Stimulated activated CD4-positive, alpha-beta T cell treated with anti-CD3 and anti-CD28 coated beads, Interleukin-2, amount 100 ng/mL, for 4 hours (primary cell): ENCODE measurements around the gene HEMGN.
"Not testable (repeated sequence)": the region's sequence is repeated elsewhere in the genome, so short reads cannot be mapped to it uniquely, and the experiment has no call there.

ENCODE experiments used
- DNase-seq: peaks from one replicate; pipeline ENCODE4 v3.0.0-alpha.2; 2020; ENCODE audit warnings: low read depth

HEMGN gene

GRCh38 chr9:97963232-97963631 lies 25.3 kb upstream of the HEMGN start:
- DNase-seq: no peak

DNA sequence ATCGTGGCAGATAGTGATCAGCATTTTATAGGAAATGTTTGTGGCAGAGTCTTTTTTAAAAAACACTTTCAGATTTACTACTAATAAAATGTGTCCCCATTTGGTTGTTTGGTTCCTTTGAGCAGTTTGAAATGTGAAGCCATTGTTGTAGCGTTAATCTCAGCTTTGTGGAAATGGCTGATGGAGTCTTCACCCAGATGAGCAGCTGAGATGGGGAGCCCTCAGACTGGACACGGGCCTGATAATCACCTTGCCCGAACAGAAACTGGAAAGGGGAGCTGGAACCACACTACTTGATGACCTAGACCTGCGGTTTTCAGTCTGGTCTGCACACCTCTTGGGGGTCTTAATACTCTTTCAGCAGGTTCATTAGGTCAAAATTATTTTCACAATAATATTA lies 24.6 kb upstream of the HEMGN start:
- DNase-seq: no peak

DNA sequence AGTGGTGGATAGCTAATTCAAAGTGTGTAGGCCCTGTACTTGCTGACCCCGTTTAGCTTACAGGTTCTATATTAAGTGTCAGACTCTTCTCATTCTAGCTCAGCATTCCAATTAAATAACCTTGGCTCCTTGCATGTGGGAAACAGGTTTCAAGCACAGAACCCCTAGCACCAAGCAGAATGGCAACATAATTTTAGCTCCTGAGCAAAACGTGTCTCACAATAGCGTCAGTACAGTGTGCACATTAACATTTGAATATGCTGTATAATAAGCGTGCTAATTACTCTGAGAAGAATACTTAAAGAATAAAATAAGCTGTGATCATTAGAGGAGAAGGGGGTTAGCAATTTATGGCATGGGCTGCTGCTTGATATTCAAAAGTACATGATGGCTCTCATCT lies 24.2 kb upstream of the HEMGN start:
- no peak for DNase-seq

DNA sequence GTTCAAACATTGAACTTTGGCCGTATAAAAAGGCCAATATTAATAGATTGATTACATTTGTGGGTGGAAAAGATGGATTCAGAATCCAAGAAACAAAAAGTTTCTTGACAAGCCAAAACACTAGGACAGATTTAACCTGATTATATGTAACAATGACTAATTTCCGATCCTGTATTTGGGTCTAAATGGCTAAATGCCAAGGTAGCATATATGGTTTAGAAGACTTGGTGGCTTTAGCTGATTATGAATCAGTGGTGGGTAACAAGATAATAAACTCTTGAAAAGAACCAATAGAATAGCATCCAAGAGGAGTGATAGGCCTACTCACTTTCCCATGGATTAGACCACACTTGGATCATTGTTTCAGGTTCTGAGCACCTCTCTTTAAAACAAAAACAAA lies 23.4 kb upstream of the HEMGN start:
- DNase-seq: no peak

GRCh38 chr9:97960678-97961328 lies 22.8 kb upstream of the HEMGN start:
- not testable (repeated sequence) for DNase-seq

DNA sequence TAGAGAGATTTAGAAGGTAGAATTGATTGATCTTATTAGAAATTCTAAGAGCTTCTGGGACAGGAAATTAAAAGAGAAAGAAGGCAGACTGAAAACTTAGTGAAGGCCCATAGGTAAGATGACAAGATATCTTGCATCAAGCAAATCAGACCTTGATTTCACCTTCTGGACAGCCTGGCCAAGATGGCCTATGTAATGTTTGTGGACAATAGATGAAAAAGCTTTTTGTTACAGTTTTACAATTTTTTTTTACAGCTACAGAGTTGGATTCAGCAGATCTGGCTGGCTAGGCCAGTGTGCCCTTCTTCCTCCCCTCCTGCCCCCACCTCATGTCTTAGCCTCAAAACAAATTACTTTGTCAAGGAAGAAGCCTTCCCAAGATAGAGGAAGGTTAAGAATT lies 21.6 kb upstream of the HEMGN start:
- no peak for DNase-seq

GRCh38 chr9:97958812-97959511 lies 21.0 kb upstream of the HEMGN start:
- no peak for DNase-seq

DNA sequence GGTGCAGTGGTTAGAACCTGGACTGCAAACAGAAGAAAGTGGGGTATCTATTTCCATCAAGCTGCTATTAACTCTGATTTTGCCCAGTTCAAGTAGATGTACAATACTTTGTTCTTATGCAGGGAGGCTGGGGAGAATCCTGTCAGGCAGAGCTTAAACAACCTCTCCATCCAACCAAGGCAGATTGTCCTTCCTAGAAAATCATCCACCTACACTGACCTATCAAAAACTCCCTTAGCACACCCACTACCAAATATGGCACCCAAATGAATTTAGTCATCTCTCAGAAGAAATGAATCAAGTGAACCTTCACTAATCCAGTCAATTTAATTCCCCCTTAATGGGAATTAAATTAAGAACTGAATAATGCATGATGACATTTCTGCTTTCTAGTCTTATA lies 18.4 kb upstream of the HEMGN start:
- DNase-seq: no peak

GRCh38 chr9:97954550-97954989 lies 16.6 kb upstream of the HEMGN start:
- DNase-seq: peak; percentile 36

DNA sequence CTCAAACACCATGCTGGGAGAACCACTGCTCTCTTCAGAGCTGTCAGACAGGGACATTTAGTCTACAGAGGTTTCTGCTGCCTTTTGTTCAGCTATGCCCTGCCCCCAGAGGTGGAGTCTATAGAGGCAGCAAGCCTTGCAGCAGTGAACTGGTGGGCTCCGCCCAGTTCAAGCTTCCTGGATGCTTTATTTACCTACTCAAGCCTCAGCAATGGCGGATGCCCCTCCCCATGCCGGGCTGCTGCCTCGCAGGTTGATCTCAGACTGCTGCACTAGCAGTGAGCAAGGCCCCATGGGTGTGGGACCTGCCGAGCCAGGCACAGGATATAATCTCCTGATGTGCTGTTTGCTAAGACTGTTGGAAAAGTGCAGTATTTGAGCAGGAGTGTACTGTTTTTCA lies 12.9 kb upstream of the HEMGN start:
- DNase-seq: not testable (repeated sequence)

DNA sequence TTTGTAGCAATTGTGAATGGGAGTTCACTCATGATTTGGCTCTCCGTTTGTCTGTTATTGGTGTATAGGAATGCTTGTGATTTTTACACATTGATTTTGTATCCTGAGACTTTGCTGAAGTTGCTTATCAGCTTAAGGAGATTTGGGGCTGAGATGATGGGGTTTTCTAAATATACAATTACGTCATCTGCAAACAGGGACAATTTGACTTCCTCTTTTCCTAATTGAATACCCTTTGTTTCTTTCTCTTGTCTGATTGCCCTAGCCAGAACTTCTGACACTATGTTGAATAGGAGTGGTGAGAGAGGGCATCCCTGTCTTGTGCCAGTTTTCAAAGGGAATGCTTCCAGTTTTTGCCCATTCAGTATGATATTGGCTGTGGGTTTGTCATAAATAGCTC lies 9.1 kb upstream of the HEMGN start:
- DNase-seq: not testable (repeated sequence)

DNA sequence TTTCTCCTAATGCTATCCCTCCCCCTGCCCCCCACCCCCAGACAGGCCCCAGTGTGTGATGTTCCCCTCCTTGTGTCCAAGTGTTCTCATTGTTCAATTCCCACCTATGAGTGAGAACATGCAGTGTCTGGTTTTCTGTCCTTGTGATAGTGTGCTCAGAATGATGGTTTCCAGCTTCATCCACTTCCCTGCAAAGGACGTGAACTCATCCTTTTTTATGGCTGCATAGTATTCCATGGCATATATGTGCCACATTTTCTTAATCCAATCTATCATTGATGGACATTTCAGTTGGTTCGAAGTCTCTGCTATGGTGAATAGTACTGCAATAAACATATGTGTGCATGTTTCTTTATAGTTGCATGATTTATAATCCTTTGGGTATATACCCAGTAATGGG lies 7.5 kb upstream of the HEMGN start:
- not testable (repeated sequence) for DNase-seq

- no peak for DNase-seq
Observed at GRCh38 chr9:97944612-97945011, 6.6 kb upstream of the HEMGN start.

- DNase-seq: no peak
Observed at GRCh38 chr9:97943308-97943855, 5.4 kb upstream of the HEMGN start.

DNA sequence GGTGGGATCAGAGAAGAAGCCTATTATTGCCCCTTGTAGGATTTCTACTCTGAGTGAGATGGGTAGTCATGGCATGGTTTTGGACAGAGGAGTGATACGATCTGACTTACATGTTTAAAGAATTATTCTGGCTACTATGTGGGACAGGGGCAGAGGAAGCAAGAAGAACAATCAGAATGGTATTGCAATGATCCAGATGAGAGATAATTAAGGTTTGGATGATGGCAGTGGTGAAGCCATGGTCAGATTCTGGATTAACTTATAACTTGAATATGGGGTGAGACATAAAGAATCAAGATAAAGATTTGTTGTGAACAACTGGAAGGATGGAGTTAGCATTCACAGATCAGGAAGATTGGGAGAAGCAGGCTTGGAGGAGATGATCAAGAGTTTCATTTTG lies 3.4 kb upstream of the HEMGN start:
- no peak for DNase-seq

DNA sequence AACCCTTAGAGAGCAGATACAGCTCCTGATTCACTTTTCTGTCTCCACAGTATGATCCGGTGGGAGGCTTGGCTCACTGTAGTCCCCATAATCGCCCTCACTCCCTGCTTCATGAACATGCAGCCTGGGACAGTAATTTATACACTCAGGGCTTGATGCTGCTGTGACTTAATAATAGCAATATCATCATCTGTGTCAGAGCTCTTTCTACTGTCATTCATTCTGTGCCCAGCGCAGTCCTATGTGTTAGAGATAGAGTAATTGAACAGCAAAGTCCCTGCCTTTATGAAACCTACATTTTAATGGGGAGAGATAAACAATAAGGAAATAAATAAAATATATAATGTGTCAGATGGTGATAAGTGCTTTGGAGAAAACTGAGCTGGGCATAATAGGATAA lies 2.8 kb upstream of the HEMGN start:
- DNase-seq: no peak

DNA sequence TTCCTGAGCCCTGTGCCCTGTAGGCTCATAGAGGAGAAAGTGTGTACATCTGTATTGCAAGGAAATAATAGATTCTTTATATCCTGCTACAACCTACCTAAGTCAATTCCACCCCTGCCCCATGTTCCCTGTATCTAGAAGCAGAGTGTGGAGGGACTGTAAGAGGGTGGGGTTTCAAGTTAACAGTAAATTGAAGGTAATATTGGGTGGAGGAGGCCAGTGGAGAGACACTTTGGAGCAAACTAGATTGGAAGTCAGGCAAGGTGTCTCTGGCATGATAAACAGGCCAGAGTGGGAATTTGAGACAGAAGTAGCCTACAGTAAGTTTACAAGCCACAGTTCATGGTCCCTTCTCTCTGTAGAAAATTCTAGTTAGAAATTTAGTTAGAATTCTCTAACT lies 2.3 kb upstream of the HEMGN start:
- no peak for DNase-seq

GRCh38 chr9:97936998-97937397 lies 974 bp downstream of the HEMGN start:
- no peak for DNase-seq

GRCh38 chr9:97935276-97935675 lies 2.7 kb downstream of the HEMGN start:
- no peak for DNase-seq

- no peak for DNase-seq
Observed at GRCh38 chr9:97934321-97935115, 3.5 kb downstream of the HEMGN start.

DNA sequence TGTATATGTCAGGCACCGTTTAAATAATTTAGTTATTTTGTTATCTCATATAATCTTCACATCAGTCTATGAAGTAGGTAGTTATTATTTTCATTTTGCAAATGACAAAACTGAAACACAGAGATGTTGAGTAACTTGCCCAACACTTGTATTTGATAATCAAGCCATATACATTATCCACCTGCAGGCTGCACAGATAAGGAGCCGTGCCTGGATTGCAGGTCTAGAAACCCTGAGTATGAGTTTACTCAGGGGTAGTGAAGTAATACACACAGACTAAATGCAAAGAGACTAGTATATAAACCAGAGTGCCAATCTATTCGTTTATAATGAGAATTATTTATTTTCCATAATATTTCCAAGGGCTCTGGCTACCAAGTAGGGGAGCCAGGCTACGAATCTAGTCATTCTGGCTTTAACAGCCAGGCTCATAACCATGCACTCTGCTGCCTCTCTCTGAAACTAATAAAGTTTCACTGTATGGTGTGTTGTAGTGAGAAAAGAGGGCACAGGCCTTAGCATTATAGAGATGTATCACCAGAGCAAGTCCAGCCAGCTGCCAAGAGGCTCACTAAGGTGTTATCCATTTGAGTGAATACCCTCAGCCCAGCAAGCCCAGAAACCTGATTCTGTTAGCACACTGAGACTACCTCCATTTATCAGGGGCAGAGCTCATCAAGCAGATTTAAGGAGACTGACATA lies 4.5 kb downstream of the HEMGN start:
- no peak for DNase-seq

DNA sequence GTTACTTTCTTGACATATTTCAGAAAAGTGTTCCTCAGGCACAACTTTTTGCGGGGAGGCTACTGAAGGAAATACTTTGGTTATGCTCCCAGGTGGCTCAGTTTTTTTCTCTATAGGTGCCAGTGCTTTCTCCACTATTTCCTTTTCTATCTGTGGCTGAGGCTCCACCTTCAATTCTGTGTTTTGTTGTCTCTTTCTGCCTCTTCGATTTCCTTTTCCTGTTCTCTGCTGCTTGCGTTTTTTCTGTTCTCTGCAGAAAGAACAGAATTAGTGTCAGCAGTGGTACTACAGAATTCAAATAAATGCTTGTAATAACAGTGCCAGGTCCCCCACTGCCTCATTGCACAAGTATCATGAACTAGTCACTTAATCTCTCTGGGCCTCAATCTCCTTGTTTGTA lies 7.0 kb downstream of the HEMGN start:
- no peak for DNase-seq
